PC-3 (cell line): Measurements from ENCODE around the gene SEC22A. TPM values are rescaled to one million over a fixed set of nuclear protein-coding genes. Genes with fewer than 3 reads are reported as not detected.

Experiments used
- ATAC-seq: fragments of 200-7000 bp; cut with Tn5 transposase; 2 replicates; pipeline ENCODE4 v1.9.1; 2020; ENCODE audit warnings: mild to moderate bottlenecking, moderate library complexity
- BruUV-seq: library from RNA; stranded (reverse); fragments of 400-500 nt; replicated peaks from 2 replicates; lab custom pipeline; 2021; lab: Mats Ljungman, UMichigan
- CTCF ChIA-PET: fragments of 300-600 bp; sonication (Branson Sonifier 250); formaldehyde crosslinking; loops from one replicate; lab custom pipeline; 2022; ENCODE audit warnings: antibody characterized with exemption; lab: Charles Lee
- POLR2A ChIA-PET: fragments of 300-600 bp; sonication (Branson Sonifier 250); formaldehyde crosslinking; loops from one replicate; lab custom pipeline; 2022; ENCODE audit warnings: antibody characterized with exemption; ENCODE audit not compliant: unreplicated experiment; lab: Charles Lee
- DNase-seq: peaks from one replicate; pipeline ENCODE4 v3.0.0-alpha.2; 2015
- H2AFZ ChIP-seq: fragments of 300-600 bp; sonication (generic); 2 replicates; pipeline ENCODE4 v1.6.0; 2016; ENCODE audit warnings: antibody characterized with exemption, low read length
- H3F3A ChIP-seq: fragments of 300-600 bp; sonication (generic); one replicate; pipeline ENCODE4 v1.6.0; 2017; ENCODE audit warnings: antibody characterized with exemption, low read length, control low read depth, mild to moderate bottlenecking; ENCODE audit not compliant: unreplicated experiment
- H3K27ac ChIP-seq: fragments of 300-600 bp; sonication (generic); 2 replicates; pipeline ENCODE4 v1.5.1; 2016; ENCODE audit warnings: mild to moderate bottlenecking, low read length
- H3K27me3 ChIP-seq: fragments of 300-600 bp; sonication (generic); 2 replicates; pipeline ENCODE4 v1.6.1; 2016; ENCODE audit warnings: low read length, mixed read lengths
- H3K36me3 ChIP-seq: fragments of 300-600 bp; sonication (generic); 2 replicates; pipeline ENCODE4 v1.6.1; 2016; ENCODE audit warnings: low read depth, mixed run types, low read length, mixed read lengths
- H3K4me1 ChIP-seq: fragments of 300-600 bp; sonication (generic); 2 replicates; pipeline ENCODE4 v1.5.1; 2016; ENCODE audit warnings: low read length; ENCODE audit not compliant: insufficient read depth
- H3K4me2 ChIP-seq: fragments of 300-600 bp; sonication (generic); 2 replicates; pipeline ENCODE4 v1.6.0; 2016; ENCODE audit warnings: low read length
- H3K4me3 ChIP-seq: fragments of 300-600 bp; sonication (generic); 2 replicates; pipeline ENCODE4 v1.5.1; 2016; ENCODE audit warnings: mild to moderate bottlenecking, low read length, mixed read lengths
- H3K79me2 ChIP-seq: fragments of 300-600 bp; sonication (generic); 2 replicates; pipeline ENCODE4 v1.6.1; 2017; ENCODE audit warnings: low read length, mixed read lengths
- H3K9ac ChIP-seq: fragments of 300-600 bp; sonication (generic); 2 replicates; pipeline ENCODE4 v1.6.0; 2016; ENCODE audit warnings: mild to moderate bottlenecking, low read length
- H3K9me2 ChIP-seq: fragments of 300-600 bp; sonication (generic); replicated peaks from 2 replicates; pipeline ENCODE4 v1.6.1; 2016; ENCODE audit warnings: mixed run types, low read length, mixed read lengths
- H3K9me3 ChIP-seq: fragments of 300-600 bp; sonication (generic); 2 replicates; pipeline ENCODE4 v1.6.1; 2016; ENCODE audit warnings: low read length, mixed read lengths
- H4K20me1 ChIP-seq: fragments of 300-600 bp; sonication (generic); 2 replicates; pipeline ENCODE4 v1.6.1; 2016; ENCODE audit warnings: low read length, mixed read lengths
- CTCF ChIP-seq: fragments of 300-600 bp; sonication (generic); conservative IDR thresholded peaks from 2 replicates; pipeline ENCODE4 v1.5.1; 2017; ENCODE audit warnings: antibody characterized with exemption, low read depth, mild to moderate bottlenecking, low read length
- EZH2 ChIP-seq: fragments of 300-600 bp; sonication (generic); IDR thresholded peaks from one replicate; pipeline ENCODE4 v1.6.1; 2017; ENCODE audit warnings: antibody characterized with exemption, mild to moderate bottlenecking, low read length; ENCODE audit not compliant: unreplicated experiment
- EZH2phosphoT487 ChIP-seq: fragments of 300-600 bp; sonication (generic); IDR thresholded peaks from 2 replicates; pipeline ENCODE4 v1.6.1; 2018; ENCODE audit warnings: mild to moderate bottlenecking, antibody characterized with exemption, low read length, borderline replicate concordance
- intact Hi-C: fragments of 100-400 bp; cut with micrococcal nuclease; formaldehyde crosslinking; loops from 2 replicates; pipeline ENCODE4 v1.9.0; 2023
- total RNA-seq: library from RNA; depleted of rRNA; stranded (reverse); fragments of >200 nt; gene quantifications from 2 replicates; pipeline ENCODE4 v1.2.3, GENCODE V29; 2014

Gene SEC22A
- total RNA-seq, 1 experiment from 2014 or later, result 37.9 TPM

GRCh38 chr3:123155471-123156011 is 46.2 kb upstream of the SEC22A start:
- H3K36me3 ChIP-seq, result peaks cover 35% of the 10 kb centered on the region; the same call in 1 of the 2 replicates
- CTCF ChIA-PET, result no interaction called here
- intact Hi-C loops, result loop anchor here (2.0 kb wide), 1 partner anchor 103 kb away; no protein-coding TSS in a partner anchor

GRCh38 chr3:123156276-123156995 is 45.3 kb upstream of the SEC22A start:
- Histone ChIP-seq H3K79me2 (no peaks in the 10 kb centered on the region), H3K4me1 (peaks cover 18% of the 10 kb centered on the region), H3F3A (no peaks in the 10 kb centered on the region), H3K9me3 (no peaks in the 10 kb centered on the region), H3K36me3 (peaks cover 31% of the 10 kb centered on the region; the same call in 1 of the 2 replicates), H3K27me3 (no peaks in the 10 kb centered on the region), H3K9ac (no peak overlapping the region), H3K9me2 (no peaks in the 10 kb centered on the region), H2AFZ (no peak overlapping the region), H3K4me2 (no peak overlapping the region), H3K27ac (no peak overlapping the region), H4K20me1 (0 out of 2 replicates have a peak, but pooled peaks cover 3% of the 10 kb centered on the region), H3K4me3 (no peak overlapping the region)
- BruUV-seq, result no TSS peak
- TF ChIP-seq EZH2 (no peak), EZH2phosphoT487 (no peak), CTCF (no peak)
- ATAC-seq, result no peak
- POLR2A ChIA-PET, result no interaction called here
- intact Hi-C loops, result loop anchor here (2.0 kb wide), 1 partner anchor 102 kb away; no protein-coding TSS in a partner anchor
- DNase-seq, result no peak
- CTCF ChIA-PET, result no interaction called here

More at GRCh38 chr3:123155471-123156011, 46.2 kb upstream of the SEC22A start:
- no peak overlapping the region for H2AFZ ChIP-seq
- no peak overlapping the region for H3K4me3 ChIP-seq
- no peak for DNase-seq
- H3K4me2 ChIP-seq, result no peak overlapping the region
- H3K4me1 ChIP-seq, result peaks cover 18% of the 10 kb centered on the region
- TF ChIP-seq EZH2, result no peak
- no peak for TF ChIP-seq CTCF
- TF ChIP-seq EZH2phosphoT487, result no peak
- H3K9me3 ChIP-seq, result no peaks in the 10 kb centered on the region
- H3K79me2 ChIP-seq, result no peaks in the 10 kb centered on the region
- no peaks in the 10 kb centered on the region for H3K9me2 ChIP-seq
- no peaks in the 10 kb centered on the region for H3K27me3 ChIP-seq
- no peak overlapping the region for H3K9ac ChIP-seq
- no TSS peak for BruUV-seq
- H4K20me1 ChIP-seq, result 0 out of 2 replicates have a peak, but pooled peaks cover 3% of the 10 kb centered on the region
- H3K27ac ChIP-seq, result no peak overlapping the region
- ATAC-seq, result no peak
- no peaks in the 10 kb centered on the region for H3F3A ChIP-seq
- POLR2A ChIA-PET, result no interaction called here

- ChIA-PET POLR2A (no interaction called here), CTCF (no interaction called here)
- Histone ChIP-seq H2AFZ (no peak overlapping the region), H3K27me3 (no peaks in the 10 kb centered on the region), H4K20me1 (0 out of 2 replicates have a peak, but pooled peaks cover 3% of the 10 kb centered on the region), H3K4me1 (peaks cover 18% of the 10 kb centered on the region), H3K79me2 (no peaks in the 10 kb centered on the region), H3K4me3 (no peak overlapping the region), H3K36me3 (peaks cover 37% of the 10 kb centered on the region; the same call in 1 of the 2 replicates), H3K27ac (no peak overlapping the region), H3K9me2 (no peaks in the 10 kb centered on the region), H3K9ac (no peak overlapping the region), H3K9me3 (no peaks in the 10 kb centered on the region), H3F3A (no peaks in the 10 kb centered on the region), H3K4me2 (no peak overlapping the region)
- TF ChIP-seq EZH2phosphoT487 (no peak), CTCF (no peak), EZH2 (no peak)
- BruUV-seq, result no TSS peak
- intact Hi-C loops, result loop anchor here (2.0 kb wide), 1 partner anchor 102 kb away; no protein-coding TSS in a partner anchor
- peak; percentile 54 for ATAC-seq
- DNase-seq, result no peak
Observed at GRCh38 chr3:123157209-123157597, 44.5 kb upstream of the SEC22A start.
